HUES48 (cell line): ENCODE data around the gene IGSF23.
"Not testable (repeated sequence)": the region's sequence is repeated elsewhere in the genome, so short reads cannot be mapped to it uniquely, and the experiment has no call there.

Experiments used
- H3K27ac ChIP-seq: one replicate; pipeline ENCODE4 v1.7.0; 2013; ENCODE audit warnings: low read depth, low read length, inconsistent platforms
- H3K27me3 ChIP-seq: 2 replicates; pipeline ENCODE4 v1.6.1; 2013; ENCODE audit warnings: mild to moderate bottlenecking, low read length; ENCODE audit not compliant: control insufficient read depth, insufficient read depth
- H3K36me3 ChIP-seq: 2 replicates; pipeline ENCODE4 v1.6.1; 2013; ENCODE audit warnings: low read length; ENCODE audit not compliant: control insufficient read depth, insufficient read depth
- H3K4me1 ChIP-seq: 2 replicates; pipeline ENCODE4 v1.6.1; 2013; ENCODE audit warnings: mild to moderate bottlenecking, low read length; ENCODE audit not compliant: control insufficient read depth, insufficient read depth
- H3K4me3 ChIP-seq: 2 replicates; pipeline ENCODE4 v1.5.1; 2013; ENCODE audit warnings: mild to moderate bottlenecking, low read depth, low read length
- H3K9ac ChIP-seq: 2 replicates; pipeline ENCODE4 v1.6.1; 2013; ENCODE audit warnings: mild to moderate bottlenecking, low read depth, low read length, moderate library complexity
- H3K9me3 ChIP-seq: 2 replicates; pipeline ENCODE4 v1.6.1; 2013; ENCODE audit warnings: low read length; ENCODE audit not compliant: control insufficient read depth, insufficient read depth

The IGSF23 gene

GRCh38 chr19:44590245-44591059 lies 22.9 kb upstream of the IGSF23 start:
- H3K9ac ChIP-seq, result no peak overlapping the region
- H3K4me1 ChIP-seq, result peaks cover 5% of the 10 kb centered on the region; the same call in 1 of the 2 replicates
- no peak overlapping the region for H3K4me3 ChIP-seq
- H3K27me3 ChIP-seq, result no peaks in the 10 kb centered on the region
- H3K27ac ChIP-seq, result peak overlapping the region; percentile 12
- no peaks in the 10 kb centered on the region for H3K36me3 ChIP-seq
- H3K9me3 ChIP-seq, result 0 out of 2 replicates have a peak, but pooled peaks cover 2% of the 10 kb centered on the region

- H3K9ac ChIP-seq, H3K4me3 ChIP-seq, H3K36me3 ChIP-seq, H3K9me3 ChIP-seq, H3K27me3 ChIP-seq, H3K27ac ChIP-seq, H3K4me1 ChIP-seq: not testable (repeated sequence)
Measured at GRCh38 chr19:44591340-44591993, 21.9 kb upstream of the IGSF23 start.

GRCh38 chr19:44592451-44592890 lies 20.9 kb upstream of the IGSF23 start:
- Histone ChIP-seq H3K9me3 (no peaks in the 10 kb centered on the region), H3K27ac (no peak overlapping the region), H3K4me3 (no peak overlapping the region), H3K9ac (no peak overlapping the region), H3K36me3 (no peaks in the 10 kb centered on the region), H3K4me1 (peaks cover 5% of the 10 kb centered on the region; the same call in 1 of the 2 replicates), H3K27me3 (no peaks in the 10 kb centered on the region)

- Histone ChIP-seq H3K27me3 (no peaks in the 10 kb centered on the region), H3K27ac (no peak overlapping the region), H3K9ac (no peak overlapping the region), H3K4me3 (no peak overlapping the region), H3K9me3 (no peaks in the 10 kb centered on the region), H3K36me3 (no peaks in the 10 kb centered on the region), H3K4me1 (peaks cover 5% of the 10 kb centered on the region; the same call in 1 of the 2 replicates)
Measured at GRCh38 chr19:44593294-44593693, 20.1 kb upstream of the IGSF23 start.

GRCh38 chr19:44593866-44594266 lies 19.5 kb upstream of the IGSF23 start:
- peak overlapping the region; percentile 3 for H3K27ac ChIP-seq
- not testable (repeated sequence) for H3K27me3 ChIP-seq, H3K4me3 ChIP-seq, H3K9me3 ChIP-seq, H3K4me1 ChIP-seq, H3K36me3 ChIP-seq, H3K9ac ChIP-seq

- no peak overlapping the region for H3K27ac ChIP-seq
Measured at GRCh38 chr19:44596428-44597130, 16.8 kb upstream of the IGSF23 start.

GRCh38 chr19:44597131-44597491 lies 16.3 kb upstream of the IGSF23 start:
- Histone ChIP-seq H3K4me3 (no peak overlapping the region), H3K27ac (no peak overlapping the region), H3K36me3 (no peaks in the 10 kb centered on the region), H3K4me1 (peaks cover 5% of the 10 kb centered on the region; the same call in 1 of the 2 replicates), H3K9ac (no peak overlapping the region), H3K27me3 (no peaks in the 10 kb centered on the region), H3K9me3 (no peaks in the 10 kb centered on the region)

More at GRCh38 chr19:44596428-44597130, 16.8 kb upstream of the IGSF23 start:
- no peaks in the 10 kb centered on the region for H3K27me3 ChIP-seq
- peaks cover 5% of the 10 kb centered on the region; the same call in 1 of the 2 replicates for H3K4me1 ChIP-seq
- no peak overlapping the region for H3K4me3 ChIP-seq
- no peak overlapping the region for H3K9ac ChIP-seq
- H3K36me3 ChIP-seq, result no peaks in the 10 kb centered on the region
- H3K9me3 ChIP-seq, result no peaks in the 10 kb centered on the region

- peaks cover 7% of the 10 kb centered on the region; the same call in 1 of the 2 replicates for H3K4me1 ChIP-seq
- no peaks in the 10 kb centered on the region for H3K9me3 ChIP-seq
- H3K9ac ChIP-seq, result no peak overlapping the region
- H3K36me3 ChIP-seq, result no peaks in the 10 kb centered on the region
- H3K27ac ChIP-seq, result no peak overlapping the region
- H3K4me3 ChIP-seq, result no peak overlapping the region
- no peaks in the 10 kb centered on the region for H3K27me3 ChIP-seq
Measured at GRCh38 chr19:44598355-44598754, 15.0 kb upstream of the IGSF23 start.

GRCh38 chr19:44598880-44599279 lies 14.5 kb upstream of the IGSF23 start:
- no peak overlapping the region for H3K27ac ChIP-seq
- peaks cover 7% of the 10 kb centered on the region for H3K4me1 ChIP-seq
- H3K4me3 ChIP-seq, result no peak overlapping the region
- no peaks in the 10 kb centered on the region for H3K9me3 ChIP-seq
- H3K36me3 ChIP-seq, result no peaks in the 10 kb centered on the region
- H3K27me3 ChIP-seq, result no peaks in the 10 kb centered on the region
- no peak overlapping the region for H3K9ac ChIP-seq

GRCh38 chr19:44600466-44600865 lies 12.9 kb upstream of the IGSF23 start:
- Histone ChIP-seq H3K9me3 (no peaks in the 10 kb centered on the region), H3K27ac (no peak overlapping the region), H3K4me1 (peaks cover 15% of the 10 kb centered on the region), H3K4me3 (no peak overlapping the region), H3K9ac (no peak overlapping the region), H3K36me3 (no peaks in the 10 kb centered on the region), H3K27me3 (no peaks in the 10 kb centered on the region)

GRCh38 chr19:44602081-44602480 lies 11.3 kb upstream of the IGSF23 start:
- Histone ChIP-seq H3K4me1 (peaks cover 15% of the 10 kb centered on the region), H3K36me3 (no peaks in the 10 kb centered on the region), H3K9me3 (no peaks in the 10 kb centered on the region), H3K9ac (no peak overlapping the region), H3K27ac (no peak overlapping the region), H3K27me3 (no peaks in the 10 kb centered on the region), H3K4me3 (no peak overlapping the region)
